ENCODE measurements around the gene LPCAT1.
"Not testable (repeated sequence)": the region's sequence is repeated elsewhere in the genome, so short reads cannot be mapped to it uniquely, and the experiment has no call there.

The LPCAT1 gene

GRCh38 chr5:1514027-1514818 lies 9.5 kb downstream of the LPCAT1 start:
- no peak overlapping the region for H3K4me3 ChIP-seq (ENCODE audit: low read length)
- no peak for DNase-seq (ENCODE audit: low read depth, low spot score)

GRCh38 chr5:1513326-1514026 lies 10.3 kb downstream of the LPCAT1 start:
- DNase-seq (ENCODE audit: low read depth, low spot score) = no peak
- no peak overlapping the region for H3K4me3 ChIP-seq (ENCODE audit: low read length)

- H3K4me3 ChIP-seq (ENCODE audit: low read length) = no peak overlapping the region
- no peak for DNase-seq (ENCODE audit: low read depth, low spot score)
These were observed 11.0 kb downstream of the LPCAT1 start for GRCh38 chr5:1512541-1513291.

DNA sequence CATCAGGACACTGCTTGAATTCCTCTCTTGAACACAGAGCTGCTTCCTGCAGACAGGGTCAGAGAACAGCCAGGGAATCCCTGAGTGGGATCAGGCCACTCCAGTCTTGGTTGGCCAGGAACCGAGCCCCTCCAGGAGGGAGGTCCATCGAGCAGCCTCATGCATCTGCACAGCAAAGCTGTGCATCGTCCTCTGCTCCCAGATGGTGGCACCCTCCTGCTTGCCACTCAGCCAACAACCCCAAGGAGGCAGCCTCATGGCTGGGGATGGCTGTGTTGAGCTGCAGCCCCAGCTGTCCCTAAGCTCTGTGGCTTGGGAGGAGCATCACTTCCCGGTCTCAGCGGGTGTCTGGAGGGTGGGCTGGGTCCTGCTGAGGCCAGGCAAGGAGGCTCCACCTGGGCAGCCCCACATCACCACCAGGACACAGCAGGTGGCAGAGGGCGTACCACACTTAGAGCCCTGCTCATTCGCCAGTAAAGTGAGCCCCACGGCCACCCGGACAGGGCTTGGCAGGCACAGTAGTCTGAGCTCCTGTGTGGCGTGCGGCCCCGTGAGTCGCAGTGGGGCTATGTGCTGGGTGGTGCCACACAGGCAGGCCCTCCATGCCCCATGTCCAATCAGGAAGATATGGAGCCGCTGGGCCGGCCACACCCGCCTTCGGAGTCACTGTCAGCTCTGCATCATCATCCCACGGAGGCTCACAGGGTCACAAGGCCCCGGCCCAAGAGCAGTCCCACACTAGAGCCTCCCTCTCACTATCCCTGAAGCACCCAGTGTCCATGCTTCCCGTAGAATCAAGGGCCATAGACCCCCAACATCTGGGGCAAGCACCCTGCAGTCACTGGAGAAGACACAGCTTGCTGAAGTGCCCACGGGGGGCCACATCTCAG lies 11.9 kb downstream of the LPCAT1 start:
- H3K4me3 ChIP-seq (ENCODE audit: low read length) = no peak overlapping the region
- no peak for DNase-seq (ENCODE audit: low read depth, low spot score)

GRCh38 chr5:1511048-1511447 lies 12.7 kb downstream of the LPCAT1 start:
- DNase-seq (ENCODE audit: low read depth, low spot score) = no peak
- no peak overlapping the region for H3K4me3 ChIP-seq (ENCODE audit: low read length)

- no peak for DNase-seq (ENCODE audit: low read depth, low spot score)
These were observed 13.1 kb downstream of the LPCAT1 start for GRCh38 chr5:1510631-1511030.

DNA sequence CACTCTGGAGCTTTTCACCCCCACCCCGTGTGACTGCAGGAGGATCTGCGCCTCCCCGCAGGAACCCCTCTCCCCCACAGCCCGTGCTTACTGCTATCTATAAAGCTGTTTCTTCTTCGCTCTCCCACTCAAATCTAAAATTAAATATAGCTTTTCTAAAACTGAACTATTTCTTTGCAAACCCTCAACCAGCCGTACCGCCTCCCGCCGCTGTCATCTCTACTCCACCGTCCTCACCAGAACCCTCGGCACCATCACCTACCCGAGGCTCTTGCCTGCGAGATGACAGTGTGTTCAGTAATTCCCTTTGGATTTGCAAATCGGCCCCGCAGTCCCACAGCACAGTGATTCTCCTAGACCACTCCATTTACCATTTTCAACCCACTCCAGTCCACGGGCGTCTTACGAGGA lies 13.6 kb downstream of the LPCAT1 start:
- no peak for DNase-seq (ENCODE audit: low read depth, low spot score)
- H3K4me3 ChIP-seq (ENCODE audit: low read length) = no peak overlapping the region

More at GRCh38 chr5:1510631-1511030, 13.1 kb downstream of the LPCAT1 start:
- no peak overlapping the region for H3K4me3 ChIP-seq (ENCODE audit: low read length)

GRCh38 chr5:1509346-1510085 lies 14.2 kb downstream of the LPCAT1 start:
- no peak for DNase-seq (ENCODE audit: low read depth, low spot score)

DNA sequence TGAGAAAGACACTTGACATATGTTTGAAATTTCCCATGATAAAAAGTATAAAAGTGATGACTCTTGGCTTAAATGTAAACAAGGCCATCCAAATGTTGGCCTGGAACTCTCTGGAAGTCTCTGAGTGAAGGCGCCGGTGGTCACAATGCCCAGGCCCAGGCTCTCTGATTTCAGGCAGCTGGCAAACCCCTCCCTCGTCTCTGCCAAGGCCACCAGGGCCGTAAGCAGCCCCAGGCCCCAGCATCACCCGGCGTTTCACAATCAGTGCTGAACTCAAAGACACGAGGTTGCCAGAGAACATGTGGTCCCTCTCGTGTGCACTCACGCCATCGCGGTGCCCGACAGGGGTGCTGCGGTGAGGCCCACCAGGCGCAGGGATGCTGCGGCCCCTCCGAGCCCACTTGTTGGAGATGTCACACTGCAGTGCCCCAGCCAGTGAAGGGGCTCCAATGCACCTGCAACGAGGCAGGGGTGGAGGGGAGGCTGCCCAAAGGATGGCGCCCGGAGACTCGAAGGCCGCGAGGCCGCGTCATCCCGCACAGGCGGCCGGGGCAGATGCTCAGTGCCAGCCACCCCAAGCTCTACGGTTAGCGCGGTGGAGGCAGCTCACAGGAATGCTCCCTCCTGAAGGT lies 15.0 kb downstream of the LPCAT1 start:
- no peak overlapping the region for H3K4me3 ChIP-seq (ENCODE audit: low read length)
- no peak for DNase-seq (ENCODE audit: low read depth, low spot score)

More at GRCh38 chr5:1509346-1510085, 14.2 kb downstream of the LPCAT1 start:
- H3K4me3 ChIP-seq (ENCODE audit: low read length) = no peak overlapping the region

DNA sequence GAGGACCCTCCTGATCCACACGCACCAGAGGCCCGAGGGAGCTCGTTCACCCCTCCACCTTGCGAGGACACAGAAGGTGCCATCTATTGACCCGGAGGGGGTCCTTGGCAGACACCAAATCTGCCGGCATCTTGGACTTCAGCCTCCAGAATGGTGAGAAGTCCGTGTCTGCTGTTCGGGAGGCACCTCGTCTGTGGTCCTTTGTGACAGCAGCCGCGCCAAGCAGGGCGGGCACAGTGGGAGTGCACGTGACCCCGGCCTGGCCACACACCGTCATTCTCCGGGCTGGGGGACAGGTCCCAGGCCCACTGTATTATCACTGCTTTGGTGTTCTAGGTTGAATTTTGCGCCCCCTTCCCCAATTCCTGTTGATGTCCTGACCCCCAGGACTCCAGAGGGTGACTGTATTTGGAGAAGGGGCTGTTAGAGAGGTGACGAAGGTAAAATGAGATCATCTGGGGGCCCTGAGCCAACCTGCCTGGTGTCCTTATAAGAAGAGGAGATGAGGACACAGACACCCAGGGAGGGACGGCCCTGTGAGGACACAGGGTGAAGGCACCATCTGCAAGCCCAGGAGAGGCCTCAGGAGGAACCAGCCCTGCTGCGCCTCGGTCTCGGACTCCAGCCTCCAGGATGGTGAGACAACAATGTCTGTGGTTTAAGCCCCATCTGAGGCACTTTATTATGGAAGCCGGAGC lies 15.7 kb downstream of the LPCAT1 start:
- no peak overlapping the region for H3K4me3 ChIP-seq (ENCODE audit: low read length)
- no peak for DNase-seq (ENCODE audit: low read depth, low spot score)

DNA sequence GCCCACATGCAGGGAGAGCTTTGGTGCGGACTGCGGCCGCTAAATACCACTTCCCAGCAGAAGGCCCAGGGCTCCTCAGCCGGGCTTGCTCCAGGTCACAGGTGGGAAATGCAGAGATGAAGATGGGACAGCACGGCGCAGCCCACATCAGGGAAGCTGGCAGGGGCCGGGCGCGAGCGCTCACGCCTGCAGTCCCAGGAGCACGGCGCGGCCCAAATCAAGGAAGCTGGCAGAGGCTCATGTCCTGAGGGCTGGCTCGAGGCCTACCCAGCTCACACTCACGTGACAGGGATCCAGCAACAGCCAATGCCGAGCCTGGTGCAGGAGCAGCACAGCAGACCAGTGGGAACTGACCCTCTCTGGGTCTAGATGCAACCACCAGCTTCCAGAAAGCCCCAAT lies 16.3 kb downstream of the LPCAT1 start:
- H3K4me3 ChIP-seq (ENCODE audit: low read length) = no peak overlapping the region
- DNase-seq (ENCODE audit: low read depth, low spot score) = no peak

- no peak for DNase-seq (ENCODE audit: low read depth, low spot score)
These were observed 16.8 kb downstream of the LPCAT1 start for GRCh38 chr5:1507014-1507375.

DNA sequence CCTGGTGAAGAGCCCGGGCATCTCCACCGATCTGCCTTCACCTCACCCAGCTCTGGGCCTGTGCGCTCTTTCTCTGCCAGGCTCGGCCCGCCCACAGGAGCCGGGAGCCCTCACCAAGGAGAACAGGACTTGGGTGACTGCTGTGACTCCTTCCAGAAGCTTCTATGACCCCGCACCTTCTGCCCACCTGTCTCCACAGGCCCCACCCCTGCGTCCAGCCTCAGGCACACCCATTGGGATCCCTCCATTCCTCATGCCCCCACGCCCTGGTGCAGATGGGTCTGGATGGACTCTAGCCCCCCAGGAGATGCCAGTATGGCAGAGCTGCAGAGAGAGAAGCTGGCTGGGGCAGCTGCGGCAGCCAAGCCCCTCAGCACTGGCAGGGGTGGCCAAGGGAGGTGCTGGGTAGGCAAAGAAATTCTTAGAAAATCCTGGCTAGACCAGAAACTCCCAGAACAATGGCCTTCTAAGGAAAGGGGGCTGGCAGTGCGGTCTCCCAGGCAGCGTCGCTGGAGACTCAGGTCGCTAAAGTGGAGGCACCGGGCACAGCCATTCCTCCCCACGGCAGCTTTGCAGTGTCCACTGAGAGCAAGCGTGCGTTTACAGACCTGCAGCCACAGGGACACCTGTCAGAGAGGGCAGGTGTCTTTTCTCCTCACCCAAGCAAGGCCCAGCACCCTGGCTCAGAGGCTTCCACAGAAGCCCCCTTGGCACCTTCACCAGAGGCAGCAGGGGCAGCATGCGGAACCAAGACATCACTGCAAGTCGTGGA lies 17.3 kb downstream of the LPCAT1 start:
- H3K4me3 ChIP-seq (ENCODE audit: low read length) = no peak overlapping the region
- no peak for DNase-seq (ENCODE audit: low read depth, low spot score)

More at GRCh38 chr5:1507014-1507375, 16.8 kb downstream of the LPCAT1 start:
- no peak overlapping the region for H3K4me3 ChIP-seq (ENCODE audit: low read length)

DNA sequence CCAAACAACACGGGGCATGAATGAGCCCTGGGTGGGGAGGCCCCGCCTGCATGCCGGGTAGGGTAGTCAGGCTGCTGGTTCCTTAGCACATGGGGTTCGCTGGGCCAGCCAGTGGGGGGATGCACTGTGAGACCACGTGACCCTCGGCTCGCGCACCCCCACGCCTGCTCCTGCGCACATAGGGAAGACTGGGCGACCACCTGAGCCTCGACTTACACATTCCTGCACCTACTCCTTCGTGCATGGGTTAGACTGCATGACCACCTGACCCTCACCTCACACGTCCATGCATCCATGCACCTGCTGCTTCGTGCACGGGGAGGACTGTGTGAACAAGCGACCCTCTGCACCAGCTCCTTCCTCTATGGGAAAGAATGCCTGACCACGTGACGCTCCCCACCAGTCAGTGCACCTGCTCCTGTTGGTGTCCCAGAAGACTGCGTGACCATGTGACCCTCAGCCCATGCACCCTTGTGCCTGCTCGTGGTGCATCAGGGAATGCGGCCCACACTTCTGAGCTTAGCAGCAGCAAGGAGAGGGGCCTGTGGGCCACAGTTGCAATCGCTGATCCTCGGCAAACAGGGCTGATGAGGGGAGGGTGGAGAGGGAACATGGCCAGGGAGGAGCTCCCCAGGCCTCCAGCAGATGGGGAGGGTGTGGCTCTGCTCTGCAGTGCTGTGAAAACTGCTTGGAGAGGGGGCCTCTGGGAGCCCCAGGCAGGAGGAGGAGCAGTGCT lies 18.1 kb downstream of the LPCAT1 start:
- no peak for DNase-seq (ENCODE audit: low read depth, low spot score)
- no peak overlapping the region for H3K4me3 ChIP-seq (ENCODE audit: low read length)

DNA sequence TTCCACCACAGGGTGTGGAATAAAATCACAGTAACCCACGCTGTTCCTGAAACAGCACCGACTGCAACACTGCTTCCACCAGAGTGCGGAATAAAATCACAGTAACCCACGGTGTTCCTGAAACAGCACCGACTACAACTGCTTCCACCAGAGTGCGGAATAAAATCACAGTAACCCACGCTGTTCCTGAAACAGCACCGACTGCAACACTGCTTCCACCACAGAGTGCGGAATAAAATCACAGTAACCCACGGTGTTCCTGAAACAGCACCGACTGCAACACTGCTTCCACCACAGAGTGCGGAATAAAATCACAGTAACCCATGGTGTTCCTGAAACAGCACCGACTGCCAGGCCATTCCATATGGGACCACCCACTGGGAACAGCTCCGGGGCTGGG lies 18.7 kb downstream of the LPCAT1 start:
- not testable (repeated sequence) for H3K4me3 ChIP-seq (ENCODE audit: low read length); DNase-seq (ENCODE audit: low read depth, low spot score)

GRCh38 chr5:1504617-1505016 lies 19.1 kb downstream of the LPCAT1 start:
- H3K4me3 ChIP-seq (ENCODE audit: low read length) = no peak overlapping the region
- DNase-seq (ENCODE audit: low read depth, low spot score) = no peak
